B cell (primary cell): ENCODE results near the gene SLC23A2.

Source experiments
- EZH2 ChIP-seq: IDR thresholded peaks from 2 replicates; pipeline ENCODE4 v1.6.1; 2012; ENCODE audit warnings: borderline replicate concordance, low read depth, mild to moderate bottlenecking, moderate library complexity, low read length; ENCODE audit not compliant: insufficient read depth, poor library complexity, severe bottlenecking
- TF ChIP-seq, protein P1 (sequence below): fragments of 200-600 bp; IDR thresholded peaks from one replicate; pipeline ENCODE4 v1.8.0; 2022; ENCODE audit warnings: antibody characterized with exemption, mild to moderate bottlenecking

DNA sequence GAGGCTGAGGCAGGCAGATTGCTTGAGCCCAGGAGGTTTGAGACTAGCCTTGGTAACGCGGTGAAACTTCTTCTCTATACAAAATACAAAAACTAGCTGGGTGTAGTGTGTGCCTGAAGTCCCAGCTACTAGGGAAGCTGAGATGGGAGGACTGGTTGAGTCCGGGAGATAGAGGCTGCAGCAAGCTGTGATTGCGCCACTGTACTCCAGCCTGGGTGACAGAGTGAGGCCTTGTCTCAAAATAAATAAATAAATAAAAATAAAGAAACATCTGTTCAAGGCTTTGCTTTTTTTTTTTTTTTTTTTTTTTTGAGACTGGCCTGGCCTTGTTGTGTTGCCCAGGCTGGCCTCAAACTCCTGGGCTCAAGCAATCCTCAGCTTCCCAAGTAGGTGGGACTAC, 23.7 kb upstream of the SLC23A2 start:
- TF ChIP-seq, protein P1, sequence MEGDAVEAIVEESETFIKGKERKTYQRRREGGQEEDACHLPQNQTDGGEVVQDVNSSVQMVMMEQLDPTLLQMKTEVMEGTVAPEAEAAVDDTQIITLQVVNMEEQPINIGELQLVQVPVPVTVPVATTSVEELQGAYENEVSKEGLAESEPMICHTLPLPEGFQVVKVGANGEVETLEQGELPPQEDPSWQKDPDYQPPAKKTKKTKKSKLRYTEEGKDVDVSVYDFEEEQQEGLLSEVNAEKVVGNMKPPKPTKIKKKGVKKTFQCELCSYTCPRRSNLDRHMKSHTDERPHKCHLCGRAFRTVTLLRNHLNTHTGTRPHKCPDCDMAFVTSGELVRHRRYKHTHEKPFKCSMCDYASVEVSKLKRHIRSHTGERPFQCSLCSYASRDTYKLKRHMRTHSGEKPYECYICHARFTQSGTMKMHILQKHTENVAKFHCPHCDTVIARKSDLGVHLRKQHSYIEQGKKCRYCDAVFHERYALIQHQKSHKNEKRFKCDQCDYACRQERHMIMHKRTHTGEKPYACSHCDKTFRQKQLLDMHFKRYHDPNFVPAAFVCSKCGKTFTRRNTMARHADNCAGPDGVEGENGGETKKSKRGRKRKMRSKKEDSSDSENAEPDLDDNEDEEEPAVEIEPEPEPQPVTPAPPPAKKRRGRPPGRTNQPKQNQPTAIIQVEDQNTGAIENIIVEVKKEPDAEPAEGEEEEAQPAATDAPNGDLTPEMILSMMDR: no peak
- no peak for TF ChIP-seq EZH2
